Adrenal gland (tissue), 5 donors: Measurements from ENCODE around the gene TP53.

ENCODE experiments used
- CTCF ChIP-seq, 6 experiments: fragments of 450-650 bp in 4 of 6; fragments of 200-600 bp in 2 of 6; sonication (generic) in 1 of 6; IDR thresholded peaks; 1 replicate in 5 of 6; 2 replicates in 1 of 6; pipeline versions ENCODE4 v1.5.1 to v1.8.0; 2016 to 2021; ENCODE audit warnings: antibody characterized with exemption in 6 of 6, mild to moderate bottlenecking in 2 of 6, moderate library complexity in 1 of 6
- POLR2A ChIP-seq, 2 donors: fragments of 450-650 bp; IDR thresholded peaks; one replicate each; pipeline ENCODE4 v1.6.1; 2017; ENCODE audit warnings: antibody characterized with exemption in 2 of 2, mild to moderate bottlenecking in 2 of 2, moderate library complexity in 1 of 2
- donor health status: DM: no; HTN: no; CAD: no.

- no peak for TF ChIP-seq CTCF (IDR thresholded peaks at IDR 0.05)
- TF ChIP-seq POLR2A (IDR thresholded peaks at IDR 0.05) = no peak
Observed at GRCh38 chr17:7688808-7689316, 1.6 kb upstream of the TP53 start.
